ENCODE measurements around the gene C2CD4C.
"Not testable (repeated sequence)": the region's sequence is repeated elsewhere in the genome, so short reads cannot be mapped to it uniquely, and the experiment has no call there.

C2CD4C gene

DNA sequence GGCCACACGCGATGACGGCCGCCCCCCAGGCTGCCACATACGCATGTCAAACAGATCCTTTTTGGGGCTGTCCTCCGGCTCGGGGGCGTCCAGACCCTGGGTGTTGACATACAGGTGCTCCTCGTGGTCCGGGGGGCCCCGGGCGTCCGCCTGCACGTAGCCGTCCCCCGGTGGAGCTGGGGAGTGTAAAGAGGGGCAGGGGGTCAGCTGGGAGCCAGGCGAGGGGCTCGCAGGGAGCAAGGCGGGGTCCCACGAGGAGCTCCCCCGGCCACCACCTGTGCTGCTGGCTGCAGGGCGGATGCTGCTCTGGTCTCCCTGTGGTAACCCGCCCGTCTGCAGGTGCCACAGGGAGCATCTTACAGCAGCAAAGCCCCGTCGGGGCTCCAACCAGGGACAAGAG lies 16.1 kb upstream of the C2CD4C start:
- Histone ChIP-seq H3K4me3 (ENCODE audit: low read depth, low read length) (no peak overlapping the region), H3K9me3 (no peaks in the 10 kb centered on the region), H3K4me1 (no peaks in the 10 kb centered on the region), H3K27me3 (no peaks in the 10 kb centered on the region), H3K36me3 (no peaks in the 10 kb centered on the region)
- TF ChIP-seq, protein P1, sequence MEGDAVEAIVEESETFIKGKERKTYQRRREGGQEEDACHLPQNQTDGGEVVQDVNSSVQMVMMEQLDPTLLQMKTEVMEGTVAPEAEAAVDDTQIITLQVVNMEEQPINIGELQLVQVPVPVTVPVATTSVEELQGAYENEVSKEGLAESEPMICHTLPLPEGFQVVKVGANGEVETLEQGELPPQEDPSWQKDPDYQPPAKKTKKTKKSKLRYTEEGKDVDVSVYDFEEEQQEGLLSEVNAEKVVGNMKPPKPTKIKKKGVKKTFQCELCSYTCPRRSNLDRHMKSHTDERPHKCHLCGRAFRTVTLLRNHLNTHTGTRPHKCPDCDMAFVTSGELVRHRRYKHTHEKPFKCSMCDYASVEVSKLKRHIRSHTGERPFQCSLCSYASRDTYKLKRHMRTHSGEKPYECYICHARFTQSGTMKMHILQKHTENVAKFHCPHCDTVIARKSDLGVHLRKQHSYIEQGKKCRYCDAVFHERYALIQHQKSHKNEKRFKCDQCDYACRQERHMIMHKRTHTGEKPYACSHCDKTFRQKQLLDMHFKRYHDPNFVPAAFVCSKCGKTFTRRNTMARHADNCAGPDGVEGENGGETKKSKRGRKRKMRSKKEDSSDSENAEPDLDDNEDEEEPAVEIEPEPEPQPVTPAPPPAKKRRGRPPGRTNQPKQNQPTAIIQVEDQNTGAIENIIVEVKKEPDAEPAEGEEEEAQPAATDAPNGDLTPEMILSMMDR (IDR thresholded peaks at IDR 0.05; ENCODE audit: low read depth, low read length): no peak
- no peak for DNase-seq

DNA sequence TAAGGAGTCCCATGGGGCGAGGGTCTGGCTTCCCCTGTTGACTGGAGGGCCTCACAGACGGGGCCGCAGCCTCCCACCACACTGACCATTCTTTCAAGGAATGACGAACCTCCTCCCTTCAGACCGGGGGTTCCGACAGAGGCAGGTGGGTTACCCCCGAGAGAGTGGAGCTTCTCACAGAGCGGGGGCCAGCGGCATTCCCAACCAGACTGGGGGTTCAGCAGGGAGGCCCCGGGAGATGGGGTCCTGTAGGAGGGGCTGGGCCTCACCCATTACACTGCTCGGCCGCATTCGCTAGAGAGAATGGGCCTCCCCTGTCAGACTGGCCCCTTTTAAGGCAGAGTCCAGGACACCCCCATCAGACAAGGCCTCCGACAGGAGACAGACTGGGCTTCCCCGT lies 15.6 kb upstream of the C2CD4C start:
- TF ChIP-seq, protein P1 (IDR thresholded peaks at IDR 0.05; ENCODE audit: low read depth, low read length): no peak
- H3K27me3 ChIP-seq: no peaks in the 10 kb centered on the region

DNA sequence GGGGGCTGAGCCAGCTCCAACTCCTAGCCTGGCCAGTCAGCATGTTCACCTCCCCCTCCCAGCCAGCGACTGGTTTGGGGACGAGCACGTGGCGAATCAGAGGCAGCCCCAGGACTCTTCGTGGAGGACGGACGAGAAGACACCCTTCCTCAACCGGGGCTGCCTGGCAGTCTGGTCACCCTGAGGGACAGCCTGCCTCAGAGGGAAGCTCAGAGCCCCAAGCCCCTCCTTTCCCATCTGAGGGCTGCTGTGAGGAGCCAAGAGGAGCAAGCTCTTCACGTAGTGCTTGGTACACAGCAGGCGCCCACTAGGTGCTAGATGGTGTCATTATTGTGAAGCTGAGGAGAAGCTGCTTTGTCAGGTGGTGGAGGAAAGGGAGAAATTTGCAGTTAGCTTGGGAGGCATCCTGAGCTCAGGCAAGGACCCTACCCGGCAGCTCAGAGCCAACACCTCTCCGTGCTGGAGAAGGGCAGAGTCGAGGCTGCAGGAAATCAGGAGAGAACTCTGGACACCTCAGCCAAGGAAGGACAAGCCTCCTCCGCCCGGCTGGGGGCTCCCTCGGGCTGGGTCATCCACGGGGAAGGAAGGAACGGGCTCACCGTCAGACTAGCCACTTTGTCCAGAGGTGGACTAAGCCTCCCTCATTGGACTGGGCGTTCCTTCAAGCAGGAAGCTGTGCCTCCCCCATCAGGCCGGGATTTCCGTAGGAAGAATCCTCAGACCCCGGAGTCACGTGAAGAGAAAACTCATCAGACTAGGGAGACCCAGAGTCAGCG lies 14.9 kb upstream of the C2CD4C start:
- Histone ChIP-seq H3K4me3 (ENCODE audit: low read depth, low read length) (no peak overlapping the region), H3K9me3 (no peaks in the 10 kb centered on the region), H3K4me1 (no peaks in the 10 kb centered on the region), H3K36me3 (no peaks in the 10 kb centered on the region), H3K27me3 (no peaks in the 10 kb centered on the region)
- DNase-seq: no peak
- TF ChIP-seq, protein P1 (IDR thresholded peaks at IDR 0.05; ENCODE audit: low read depth, low read length): no peak

More for the DNA sequence above, 15.6 kb upstream of the C2CD4C start:
- no peaks in the 10 kb centered on the region for H3K36me3 ChIP-seq
- DNase-seq: no peak
- no peaks in the 10 kb centered on the region for H3K4me1 ChIP-seq
- H3K9me3 ChIP-seq: no peaks in the 10 kb centered on the region
- no peak overlapping the region for H3K4me3 ChIP-seq (ENCODE audit: low read depth, low read length)

DNA sequence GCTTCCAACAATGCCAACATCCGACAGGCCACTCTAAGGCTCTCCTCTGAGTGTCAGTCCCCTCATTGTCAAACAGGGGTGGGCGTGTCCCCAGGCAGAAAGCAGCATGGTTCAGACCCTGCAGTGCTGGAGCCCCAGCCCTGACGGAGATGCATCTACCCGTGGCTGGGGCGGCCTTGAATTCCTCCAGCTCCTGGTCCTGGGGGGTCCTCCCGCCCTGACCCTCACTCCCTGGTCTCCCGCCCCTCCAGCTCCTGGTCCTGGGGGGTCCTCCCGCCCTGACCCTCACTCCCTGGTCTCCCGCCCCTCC lies 13.9 kb upstream of the C2CD4C start:
- H3K4me3 ChIP-seq (ENCODE audit: low read depth, low read length); H3K27me3 ChIP-seq; H3K36me3 ChIP-seq; DNase-seq; H3K4me1 ChIP-seq; H3K9me3 ChIP-seq: not testable (repeated sequence)

DNA sequence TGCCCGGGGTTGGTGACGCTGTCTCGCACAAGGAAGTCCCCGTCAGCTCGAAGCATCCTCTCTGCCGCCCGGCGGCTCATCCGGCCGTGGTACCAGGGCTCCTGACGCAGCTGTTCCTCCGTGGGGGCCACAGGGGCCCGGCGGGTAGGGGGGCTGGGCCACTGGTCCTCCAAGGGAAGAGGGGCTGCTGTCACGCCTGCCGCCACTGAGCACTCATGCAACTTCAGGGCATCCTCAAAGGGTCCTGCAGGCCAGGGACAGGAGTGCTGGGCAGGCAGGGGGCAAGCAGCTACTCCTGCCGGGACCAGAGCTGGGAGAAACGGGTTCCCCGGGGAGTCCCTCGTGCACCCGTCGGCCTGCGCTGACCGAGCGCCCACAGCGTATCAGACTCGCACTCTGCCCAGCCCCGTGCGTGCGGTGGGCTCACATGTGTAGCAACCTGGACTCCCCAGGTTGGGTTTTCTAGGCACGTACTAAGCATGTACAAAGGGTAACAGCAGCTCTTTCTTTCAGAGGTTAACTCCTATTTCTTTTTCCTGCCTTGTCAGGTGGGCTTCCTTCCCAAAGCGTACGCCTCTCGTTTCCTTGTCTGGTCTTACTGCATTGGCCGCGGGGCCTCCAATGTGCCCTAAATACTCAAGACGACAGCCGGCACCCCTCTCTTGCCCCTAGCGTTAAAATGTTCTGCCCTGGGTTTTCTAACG lies 13.4 kb upstream of the C2CD4C start:
- Histone ChIP-seq H3K4me1 (no peaks in the 10 kb centered on the region), H3K36me3 (no peaks in the 10 kb centered on the region), H3K9me3 (no peaks in the 10 kb centered on the region), H3K27me3 (no peaks in the 10 kb centered on the region), H3K4me3 (ENCODE audit: low read depth, low read length) (no peak overlapping the region)
- TF ChIP-seq, protein P1 (IDR thresholded peaks at IDR 0.05; ENCODE audit: low read depth, low read length): no peak
- DNase-seq: no peak

DNA sequence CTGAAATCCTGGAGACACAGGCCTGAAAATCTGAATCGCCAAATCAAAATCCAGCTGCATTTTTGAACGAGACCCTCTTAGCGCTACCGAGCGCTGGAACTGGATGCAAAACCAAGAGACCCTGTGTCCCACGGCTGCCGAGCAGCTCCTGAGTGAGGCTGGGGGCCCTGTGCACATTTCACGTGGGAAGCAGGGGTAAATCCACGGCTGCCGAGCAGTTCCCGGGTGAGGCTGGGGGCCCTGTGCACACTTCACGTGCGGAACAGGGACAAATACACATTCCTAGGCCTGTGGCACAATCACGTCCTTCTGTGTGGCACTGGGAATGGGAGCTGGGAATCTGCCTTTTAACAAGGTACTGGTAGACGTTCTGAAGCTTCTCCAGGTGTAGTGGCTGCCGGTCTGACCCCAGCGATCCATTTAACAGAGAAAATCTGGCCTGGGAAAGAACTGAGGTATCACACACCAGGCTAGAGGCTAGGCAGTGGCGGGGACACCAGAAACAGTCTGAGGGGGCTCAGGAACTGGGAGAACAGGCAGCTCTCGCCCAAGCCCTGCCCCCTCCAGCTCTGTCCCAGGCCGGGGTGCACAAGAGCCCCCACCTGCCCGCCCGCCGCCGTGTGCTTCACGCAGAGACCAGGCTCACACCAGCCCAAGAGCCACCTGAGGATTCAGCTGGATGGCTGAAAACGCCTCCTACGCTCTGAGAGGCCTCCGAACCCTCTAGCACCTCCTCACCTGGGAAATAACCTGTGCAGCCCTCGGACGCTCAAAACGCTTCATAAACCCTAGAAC lies 11.0 kb upstream of the C2CD4C start:
- TF ChIP-seq, protein P1 (IDR thresholded peaks at IDR 0.05; ENCODE audit: low read depth, low read length): no peak
- DNase-seq: no peak
- Histone ChIP-seq H3K4me3 (ENCODE audit: low read depth, low read length) (no peak overlapping the region), H3K27me3 (no peaks in the 10 kb centered on the region), H3K9me3 (no peaks in the 10 kb centered on the region), H3K36me3 (no peaks in the 10 kb centered on the region), H3K4me1 (no peaks in the 10 kb centered on the region)

Measured in BE2C (cell line).